Activated CD8-positive, alpha-beta memory T cell treated with anti-CD3 and anti-CD28 coated beads, Interleukin-2, amount 50 U/mL, for 4 hours (primary cell): ENCODE results near the gene ADGRG6.
"Not testable (repeated sequence)": the region's sequence is repeated elsewhere in the genome, so short reads cannot be mapped to it uniquely, and the experiment has no call there.

Source experiments
- DNase-seq: peaks from one replicate; pipeline ENCODE4 v3.0.0-alpha.2; 2020

The ADGRG6 gene

DNA sequence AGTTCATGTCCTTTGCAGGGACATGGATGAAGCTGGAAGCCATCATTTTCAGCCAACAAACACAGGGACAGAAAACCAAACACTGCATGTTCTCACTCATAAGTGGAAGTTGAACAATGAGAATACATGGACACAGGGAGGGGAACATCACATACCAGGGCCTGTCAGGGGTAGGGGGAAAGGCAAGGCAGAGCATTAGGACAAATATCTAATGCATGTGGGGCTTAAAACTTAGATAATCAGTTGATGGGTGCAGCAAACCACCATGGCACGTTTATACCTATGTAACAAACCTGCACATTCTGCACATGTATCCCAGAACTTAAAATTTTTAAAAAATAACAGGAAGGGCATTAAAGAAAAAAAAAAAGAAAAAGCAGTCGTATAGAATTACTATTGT is 153.0 kb downstream of the ADGRG6 start:
- not testable (repeated sequence) for DNase-seq

GRCh38 chr6:142455957-142456589 is 154.3 kb downstream of the ADGRG6 start:
- no peak for DNase-seq

- no peak for DNase-seq
Observed at GRCh38 chr6:142457638-142458406, 156.0 kb downstream of the ADGRG6 start.

GRCh38 chr6:142458836-142459235 is 157.0 kb downstream of the ADGRG6 start:
- no peak for DNase-seq

DNA sequence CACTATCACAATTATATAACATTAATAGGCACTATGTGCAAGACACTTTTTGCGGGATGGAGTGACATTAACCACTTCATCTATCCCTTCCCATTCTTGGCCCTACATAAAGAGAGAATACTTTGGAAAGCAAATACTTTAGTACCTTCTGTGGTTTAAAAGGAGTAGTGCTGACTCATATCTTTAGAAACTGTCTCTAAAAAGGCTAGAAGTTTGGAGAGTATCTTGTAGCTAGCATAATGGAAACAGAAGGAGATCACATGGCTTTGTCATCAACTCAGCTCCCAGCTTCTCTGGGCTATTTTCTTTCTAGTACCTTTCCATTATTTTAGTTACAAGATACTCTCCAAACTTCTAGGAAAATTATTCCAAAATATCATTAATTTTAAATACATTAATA is 157.5 kb downstream of the ADGRG6 start:
- DNase-seq: no peak

GRCh38 chr6:142462260-142462659 is 160.5 kb downstream of the ADGRG6 start:
- DNase-seq: no peak

DNA sequence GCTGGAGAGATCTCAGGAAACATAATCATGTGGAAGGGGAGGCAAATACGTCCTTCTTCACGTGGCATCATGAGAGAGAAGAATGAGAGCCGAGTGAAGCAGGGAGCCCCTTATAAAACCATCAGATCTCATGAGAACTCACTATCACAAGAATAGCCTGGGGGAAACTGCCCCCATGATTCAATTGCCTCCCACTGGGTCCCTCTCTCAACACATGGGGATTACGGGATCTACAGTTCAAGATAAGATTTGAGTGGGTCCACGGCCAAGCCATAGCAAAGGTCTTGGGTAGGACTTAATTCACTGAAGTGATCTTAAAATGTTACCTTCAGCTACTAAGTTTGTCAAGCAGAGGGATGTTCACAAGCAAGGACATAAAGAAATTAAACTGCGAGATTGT is 162.2 kb downstream of the ADGRG6 start:
- DNase-seq: no peak

- DNase-seq: no peak
Observed at GRCh38 chr6:142469220-142469619, 167.4 kb downstream of the ADGRG6 start.

GRCh38 chr6:142470421-142470820 is 168.6 kb downstream of the ADGRG6 start:
- no peak for DNase-seq

GRCh38 chr6:142474531-142475289 is 172.9 kb downstream of the ADGRG6 start:
- DNase-seq: no peak

GRCh38 chr6:142476452-142476851 is 174.6 kb downstream of the ADGRG6 start:
- DNase-seq: no peak

DNA sequence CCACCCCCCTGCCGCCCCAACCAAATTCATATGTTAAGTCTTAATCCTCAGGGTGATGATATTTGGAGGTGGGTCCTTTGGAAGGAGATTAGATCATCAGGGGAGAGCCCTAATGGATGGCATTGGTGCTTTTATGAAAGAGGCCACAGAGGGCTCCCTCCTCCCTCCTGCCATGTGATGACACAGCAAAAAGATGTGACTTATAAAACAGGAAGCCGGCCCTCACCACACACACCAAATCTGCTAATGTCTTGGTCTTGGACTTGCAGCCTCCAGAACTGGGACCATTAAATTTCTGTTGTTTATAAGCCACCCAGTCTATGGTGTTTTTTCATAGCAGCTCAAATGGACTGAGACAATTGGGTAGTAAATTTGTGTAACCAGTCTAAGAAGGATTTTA is 176.3 kb downstream of the ADGRG6 start:
- DNase-seq: no peak

DNA sequence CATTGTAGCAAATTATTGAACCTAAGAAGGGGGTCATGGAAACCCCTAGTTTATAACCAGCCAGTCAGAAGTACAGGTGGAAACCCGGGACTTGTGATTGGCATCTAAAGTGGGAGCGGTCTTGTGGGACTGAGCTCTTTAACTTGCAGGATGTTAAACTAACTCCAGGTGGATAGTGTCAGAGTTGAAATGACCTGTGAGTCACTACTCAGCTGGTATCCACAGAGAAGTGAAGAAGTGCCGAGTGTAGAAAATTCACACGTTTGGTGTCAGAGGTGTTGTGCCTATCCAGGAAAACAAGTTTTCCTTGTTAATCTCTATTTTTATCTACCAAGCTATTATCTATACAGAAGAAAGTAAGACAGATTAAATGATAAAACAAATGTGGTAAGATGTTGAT is 179.7 kb downstream of the ADGRG6 start:
- DNase-seq: no peak

DNA sequence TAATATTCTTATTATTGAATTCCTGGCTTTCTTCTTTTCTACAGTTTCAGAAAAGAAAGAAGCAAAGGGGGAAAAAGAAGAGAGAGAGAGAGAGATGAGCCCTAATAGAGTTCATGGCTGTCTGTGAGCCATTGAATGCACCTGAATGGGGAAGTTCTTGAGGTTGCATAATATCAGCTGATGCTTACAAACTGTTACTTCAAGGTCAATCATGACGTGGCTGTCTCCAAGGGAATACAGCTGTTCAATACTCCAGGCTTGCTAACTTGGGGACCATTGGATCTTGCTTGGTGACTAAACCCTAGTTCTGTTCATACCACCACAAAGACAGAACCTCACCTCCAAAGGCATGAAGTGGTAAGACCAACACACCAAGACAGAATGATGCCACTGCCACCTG is 180.4 kb downstream of the ADGRG6 start:
- DNase-seq: no peak

- no peak for DNase-seq
Observed at GRCh38 chr6:142482974-142483373, 181.2 kb downstream of the ADGRG6 start.

- no peak for DNase-seq
Observed at GRCh38 chr6:142485256-142485655, 183.4 kb downstream of the ADGRG6 start.

GRCh38 chr6:142489722-142490610 is 188.2 kb downstream of the ADGRG6 start:
- DNase-seq: no peak
